Measurements from ENCODE around the gene EDEM1.
A peak's percentile ranks its signal among the peaks of the same experiment; 100 is the strongest.

EDEM1 gene

DNA sequence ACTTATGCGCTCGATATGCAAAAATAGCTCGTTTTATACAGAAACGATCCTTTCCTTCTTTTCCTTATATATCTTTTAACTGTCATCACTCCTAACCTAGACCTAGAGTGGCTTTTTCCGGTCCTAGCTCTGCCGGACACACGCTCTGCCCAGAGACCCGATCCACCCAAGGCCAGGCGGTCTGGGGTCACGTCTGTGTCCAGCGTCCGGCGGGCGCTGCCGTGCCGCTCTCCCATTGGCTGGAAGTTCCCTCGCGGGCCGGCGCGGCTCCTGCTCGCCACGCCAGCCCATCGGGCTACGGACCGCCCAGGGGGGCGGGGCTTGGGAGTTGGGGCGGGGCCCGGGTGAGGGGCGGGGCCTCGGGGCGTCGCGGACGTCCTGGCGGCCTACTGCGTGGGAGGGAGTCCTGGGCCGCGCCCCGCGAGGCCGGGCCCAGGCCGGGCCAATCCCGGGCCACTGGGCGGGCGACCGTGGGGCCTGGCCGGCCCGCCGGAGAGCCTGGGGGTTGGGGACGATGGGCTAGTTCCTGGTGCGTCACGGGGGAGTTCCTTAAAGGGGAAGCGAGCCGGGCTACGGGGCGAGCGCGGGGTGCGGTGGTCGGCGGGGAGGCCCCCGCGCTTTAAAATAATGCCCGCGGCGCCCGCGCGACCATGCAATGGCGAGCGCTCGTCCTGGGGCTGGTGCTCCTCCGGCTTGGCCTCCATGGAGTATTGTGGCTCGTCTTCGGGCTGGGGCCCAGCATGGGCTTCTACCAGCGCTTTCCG is at the start of gene EDEM1:
Gene EDEM1, plus strand, starts transcription at position 552 of the 764 bp plus-strand sequence. Its CDS starts 99 bp downstream, at position 651.
- TF ChIP-seq, protein P1, sequence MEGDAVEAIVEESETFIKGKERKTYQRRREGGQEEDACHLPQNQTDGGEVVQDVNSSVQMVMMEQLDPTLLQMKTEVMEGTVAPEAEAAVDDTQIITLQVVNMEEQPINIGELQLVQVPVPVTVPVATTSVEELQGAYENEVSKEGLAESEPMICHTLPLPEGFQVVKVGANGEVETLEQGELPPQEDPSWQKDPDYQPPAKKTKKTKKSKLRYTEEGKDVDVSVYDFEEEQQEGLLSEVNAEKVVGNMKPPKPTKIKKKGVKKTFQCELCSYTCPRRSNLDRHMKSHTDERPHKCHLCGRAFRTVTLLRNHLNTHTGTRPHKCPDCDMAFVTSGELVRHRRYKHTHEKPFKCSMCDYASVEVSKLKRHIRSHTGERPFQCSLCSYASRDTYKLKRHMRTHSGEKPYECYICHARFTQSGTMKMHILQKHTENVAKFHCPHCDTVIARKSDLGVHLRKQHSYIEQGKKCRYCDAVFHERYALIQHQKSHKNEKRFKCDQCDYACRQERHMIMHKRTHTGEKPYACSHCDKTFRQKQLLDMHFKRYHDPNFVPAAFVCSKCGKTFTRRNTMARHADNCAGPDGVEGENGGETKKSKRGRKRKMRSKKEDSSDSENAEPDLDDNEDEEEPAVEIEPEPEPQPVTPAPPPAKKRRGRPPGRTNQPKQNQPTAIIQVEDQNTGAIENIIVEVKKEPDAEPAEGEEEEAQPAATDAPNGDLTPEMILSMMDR (conservative IDR thresholded peaks at IDR 0.05) = no peak
- TF ChIP-seq ZFX (IDR thresholded peaks at IDR 0.05) = no peak
- H3K27ac ChIP-seq = peak within 1 kb of the TSS; percentile 97

GRCh38 chr3:5138214-5138981 is 49.1 kb upstream of the EDEM1 start:
- no peak overlapping the region for H3K27ac ChIP-seq
- TF ChIP-seq ZFX (IDR thresholded peaks at IDR 0.05) = no peak
- TF ChIP-seq, protein P1 (conservative IDR thresholded peaks at IDR 0.05) = no peak

DNA sequence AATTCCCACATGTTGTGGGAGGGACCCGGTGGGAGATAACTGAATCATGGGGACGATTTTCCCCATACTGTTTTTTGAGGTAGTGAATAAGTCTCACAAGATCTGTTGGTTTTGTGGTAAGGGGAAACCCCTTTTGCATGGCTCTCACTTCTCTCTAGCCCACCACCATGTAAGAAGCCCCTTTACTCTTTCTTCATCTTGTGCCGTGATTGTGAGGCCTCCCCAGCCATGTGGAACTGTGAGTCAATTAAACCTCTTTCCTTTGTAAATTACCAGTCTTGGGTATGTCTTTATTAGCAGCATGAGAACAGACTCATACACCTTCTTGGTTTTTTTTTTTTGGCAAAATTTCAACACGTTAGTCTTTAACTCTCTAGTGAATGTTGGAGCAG is 47.3 kb upstream of the EDEM1 start:
- TF ChIP-seq, protein P1 (conservative IDR thresholded peaks at IDR 0.05) = no peak
- no peak for TF ChIP-seq ZFX (IDR thresholded peaks at IDR 0.05)
- no peak overlapping the region for H3K27ac ChIP-seq

GRCh38 chr3:5140839-5141238 is 46.7 kb upstream of the EDEM1 start:
- H3K27ac ChIP-seq = no peak overlapping the region
- no peak for TF ChIP-seq ZFX (IDR thresholded peaks at IDR 0.05)
- TF ChIP-seq, protein P1 (conservative IDR thresholded peaks at IDR 0.05) = no peak

DNA sequence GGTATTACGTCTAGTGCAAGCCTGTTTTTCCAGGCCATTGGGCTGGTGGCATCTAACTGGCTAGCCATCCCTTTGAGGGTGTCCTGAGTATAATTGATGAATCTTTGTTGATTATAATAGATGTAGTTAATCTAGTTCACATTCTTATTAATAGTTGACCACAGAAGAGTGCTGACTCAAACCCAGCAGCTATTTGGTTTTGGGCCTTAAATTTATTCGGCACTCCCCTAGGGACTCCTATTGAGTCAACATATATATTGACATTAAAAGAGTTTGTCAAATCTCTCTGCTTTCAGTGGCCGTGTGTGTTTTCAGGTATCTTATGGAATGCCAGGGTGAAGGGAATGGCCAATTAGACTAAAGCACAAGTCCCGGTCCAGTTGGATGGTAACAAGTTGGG is 45.7 kb upstream of the EDEM1 start:
- H3K27ac ChIP-seq = no peak overlapping the region
- TF ChIP-seq, protein P1 (conservative IDR thresholded peaks at IDR 0.05) = no peak
- TF ChIP-seq ZFX (IDR thresholded peaks at IDR 0.05) = no peak

- no peak overlapping the region for H3K27ac ChIP-seq
- TF ChIP-seq, protein P1 (conservative IDR thresholded peaks at IDR 0.05) = no peak
- no peak for TF ChIP-seq ZFX (IDR thresholded peaks at IDR 0.05)
Observed at GRCh38 chr3:5143464-5143863, 44.0 kb upstream of the EDEM1 start.
